HuH-7.5 (cell line): ENCODE measurements around the gene CDHR4.
"Not testable (repeated sequence)": the region's sequence is repeated elsewhere in the genome, so short reads cannot be mapped to it uniquely, and the experiment has no call there.

Experiments used
- DNase-seq: peaks from one replicate; pipeline ENCODE4 v3.0.0; 2011; ENCODE audit warnings: low spot score

CDHR4 gene

DNA sequence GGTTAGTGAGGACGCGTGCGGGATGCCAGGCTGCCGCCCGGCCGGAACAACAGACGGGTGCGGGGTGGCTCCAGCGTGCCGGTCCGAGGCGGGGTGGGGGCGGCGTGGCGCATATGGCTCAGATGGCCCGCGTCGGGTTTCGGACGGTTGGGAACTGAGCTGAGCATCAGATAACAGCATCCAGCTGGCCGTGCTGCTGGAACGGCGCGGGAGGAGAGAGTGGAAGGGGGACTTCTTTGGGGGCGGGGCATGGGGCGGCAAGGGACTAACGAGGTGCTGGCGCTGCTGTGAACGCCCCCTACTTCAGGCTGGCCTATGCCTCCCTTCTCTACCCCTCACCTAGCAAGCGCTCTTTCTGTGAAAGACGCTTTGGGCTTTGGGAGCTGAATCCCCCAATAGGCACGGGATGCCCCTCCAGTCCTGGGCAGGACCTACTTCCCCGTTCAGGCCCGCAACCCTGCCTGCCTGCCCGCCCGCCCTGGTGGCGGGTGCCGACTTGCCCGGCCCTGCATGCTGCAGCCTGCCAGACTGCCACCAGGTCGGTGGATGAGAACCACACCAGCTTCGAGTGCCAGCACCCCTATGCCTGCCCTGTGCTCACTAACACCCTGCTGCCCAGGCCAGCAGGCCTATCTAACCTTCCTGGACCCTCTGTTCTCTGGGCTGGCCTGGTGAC lies 3.9 kb upstream of the CDHR4 start:
- DNase-seq, result no peak

- DNase-seq, result peak; percentile 88
Measured at GRCh38 chr3:49802719-49803464, 3.2 kb upstream of the CDHR4 start, which contains the start of gene INKA1. INKA1 (plus strand) TSS chr3:49803261; CDS start chr3:49803393, 132 bp downstream.

- no peak for DNase-seq
Measured at GRCh38 chr3:49801160-49801559, 1.5 kb upstream of the CDHR4 start.

GRCh38 chr3:49799105-49799504 lies 568 bp downstream of the CDHR4 start:
- no peak for DNase-seq

DNA sequence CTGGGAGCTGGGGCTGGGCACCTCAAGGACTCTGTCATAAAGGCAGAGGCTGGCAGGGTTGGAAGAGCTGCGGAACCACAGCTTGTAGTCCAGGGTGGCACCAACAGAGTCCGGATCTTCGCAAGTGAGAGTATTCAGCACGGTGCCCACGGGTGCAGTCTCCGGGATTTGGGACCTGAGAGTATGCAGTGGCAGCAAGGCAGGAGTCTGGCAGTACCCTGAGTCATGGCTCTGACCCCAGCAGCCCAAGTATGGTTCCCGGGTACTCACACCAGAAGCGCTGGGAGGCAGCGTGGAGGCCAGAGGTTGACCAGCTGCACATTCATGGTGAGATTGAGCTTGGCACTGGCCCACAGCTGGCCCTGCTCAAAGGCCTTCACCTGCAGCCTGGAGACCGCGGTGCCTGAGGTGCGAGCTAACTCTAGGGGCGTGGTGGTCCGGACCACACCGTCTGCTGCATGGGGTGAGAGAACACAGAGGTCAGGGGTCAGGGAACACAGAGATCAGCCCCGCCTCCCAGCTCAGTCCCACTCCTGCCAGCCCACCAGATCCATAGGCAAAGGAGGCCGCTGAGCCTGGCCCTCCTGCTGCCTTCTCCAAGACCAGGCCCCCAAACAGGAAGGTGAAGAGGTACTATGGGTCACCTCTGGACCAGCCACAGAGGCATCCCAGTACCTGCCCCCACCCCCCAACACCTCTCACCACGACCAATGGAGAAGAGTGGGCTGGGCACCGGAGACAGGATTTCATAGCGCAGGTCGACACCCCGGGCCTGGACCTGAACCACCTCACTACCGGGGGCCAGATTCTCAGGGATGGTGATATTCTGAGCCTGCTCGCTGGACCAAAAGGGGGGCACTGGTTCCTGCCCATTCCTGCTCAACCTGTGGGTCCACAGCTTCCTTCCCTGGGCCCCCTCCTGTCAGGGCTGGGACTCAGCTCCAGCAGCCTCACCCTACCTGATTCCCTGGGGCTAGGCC lies 4.5 kb downstream of the CDHR4 start:
- no peak for DNase-seq

DNA sequence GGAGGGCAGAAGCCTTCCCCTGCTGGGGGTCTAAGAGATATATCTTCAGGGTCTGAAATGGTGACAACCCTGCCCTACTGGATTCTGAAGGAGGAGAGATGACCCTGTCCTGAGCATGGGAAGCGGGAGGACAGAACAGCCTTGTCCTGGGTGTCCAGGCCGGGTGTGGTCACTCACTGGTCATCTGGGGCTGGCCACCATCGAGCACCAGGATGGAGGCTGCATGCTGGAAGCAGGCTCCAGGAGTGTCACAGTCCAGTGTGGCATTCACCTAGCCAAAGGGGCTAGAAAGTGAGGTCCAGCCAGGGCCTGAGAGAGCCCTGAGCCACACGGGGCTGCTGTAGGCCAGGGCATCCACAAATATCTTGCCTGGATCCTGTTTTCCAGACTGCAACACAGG lies 5.2 kb downstream of the CDHR4 start:
- DNase-seq, result no peak

- no peak for DNase-seq
Measured at GRCh38 chr3:49793486-49794085, 6.1 kb downstream of the CDHR4 start.

GRCh38 chr3:49792371-49793150 lies 7.1 kb downstream of the CDHR4 start:
- DNase-seq, result no peak

DNA sequence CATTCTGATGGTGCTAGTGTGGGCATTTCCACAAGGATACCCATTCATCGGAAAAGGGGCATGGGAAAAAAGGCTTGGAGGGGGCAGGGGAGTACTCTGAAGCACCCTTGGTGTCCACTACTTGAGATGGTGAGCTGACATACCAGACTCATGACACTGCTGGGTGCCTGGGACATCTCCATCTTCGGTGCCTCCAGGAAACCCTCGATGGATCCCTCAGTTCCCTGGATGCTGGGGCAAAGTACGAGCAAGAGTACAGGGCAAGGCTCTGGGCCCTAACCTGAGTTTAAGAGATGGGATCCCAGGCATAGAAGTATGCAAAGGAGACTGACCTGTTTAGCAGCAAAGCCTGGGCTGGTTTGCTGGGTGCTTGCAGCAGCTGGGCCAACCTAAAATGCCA lies 8.1 kb downstream of the CDHR4 start:
- no peak for DNase-seq

- DNase-seq, result no peak
Measured at GRCh38 chr3:49790626-49791411, 8.9 kb downstream of the CDHR4 start.

DNA sequence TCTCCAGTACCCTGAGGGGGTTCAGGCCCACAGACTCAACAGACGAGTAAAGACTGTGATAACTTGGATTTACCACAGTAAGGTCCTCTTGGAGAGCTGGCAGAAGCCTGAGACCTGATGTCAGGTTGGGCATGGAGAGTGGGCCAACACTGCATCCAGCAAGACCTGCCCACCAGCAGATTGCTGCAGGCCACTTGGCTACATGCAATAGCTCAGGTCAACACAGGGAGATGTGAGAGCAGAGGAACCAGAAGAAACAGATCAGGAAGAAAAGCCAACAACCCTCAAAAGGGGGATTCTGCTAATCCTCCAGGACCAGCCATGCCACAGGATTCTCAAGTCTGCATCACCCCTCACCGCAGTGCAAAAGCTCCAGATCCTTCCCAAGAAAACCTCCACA lies 11.6 kb downstream of the CDHR4 start:
- no peak for DNase-seq

- DNase-seq, result no peak
Measured at GRCh38 chr3:49787536-49787935, 12.1 kb downstream of the CDHR4 start.

GRCh38 chr3:49787182-49787464 lies 12.6 kb downstream of the CDHR4 start:
- DNase-seq, result no peak

DNA sequence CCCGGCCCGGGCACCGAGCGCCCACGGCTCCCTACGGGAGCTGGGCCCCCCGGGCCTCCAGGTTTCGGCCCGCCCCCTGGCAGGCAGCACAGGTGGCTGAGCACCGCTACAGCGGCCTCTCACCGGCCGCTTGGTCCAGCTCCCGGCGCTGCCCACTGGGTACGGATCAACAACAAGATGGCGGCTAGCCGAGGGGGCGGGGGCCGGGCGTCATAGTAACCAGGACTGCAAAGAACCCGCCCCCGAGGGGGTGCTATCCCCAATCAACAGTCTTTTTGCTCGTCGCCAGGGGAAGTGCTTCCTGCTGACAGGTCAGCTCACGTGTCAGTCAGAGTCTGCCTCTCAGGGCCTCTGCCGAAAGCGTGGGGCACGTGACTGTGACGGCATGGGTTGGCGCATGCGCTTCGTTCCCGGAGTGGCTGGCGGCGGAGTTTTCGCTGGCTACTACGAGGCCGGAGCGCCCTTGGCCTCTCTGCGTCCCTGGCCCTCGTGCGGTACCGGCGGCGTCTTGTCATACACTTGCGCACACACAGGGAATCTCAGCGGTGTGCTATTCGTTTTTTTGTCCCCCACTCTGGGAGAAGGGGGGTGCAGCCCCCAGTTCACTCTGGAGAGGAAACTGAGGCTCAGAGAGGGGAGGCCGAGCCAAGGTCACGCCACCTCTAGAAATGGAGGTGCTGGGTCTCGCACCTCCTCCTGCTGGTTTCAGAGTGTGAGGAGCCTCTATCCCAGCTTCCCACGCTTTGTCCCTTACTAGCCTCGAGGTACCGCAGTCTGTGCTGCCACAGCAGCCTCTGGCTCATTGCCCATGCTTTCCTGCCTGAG lies 13.1 kb downstream of the CDHR4 start, which contains the start of gene IP6K1:
IP6K1 (minus strand) TSS at position 186 of the 825 bp plus-strand sequence. CDS start 38,502 bp downstream, outside the sequence.
- DNase-seq, result peak; percentile 99

- DNase-seq, result no peak
Measured at GRCh38 chr3:49785565-49786356, 13.9 kb downstream of the CDHR4 start.

DNA sequence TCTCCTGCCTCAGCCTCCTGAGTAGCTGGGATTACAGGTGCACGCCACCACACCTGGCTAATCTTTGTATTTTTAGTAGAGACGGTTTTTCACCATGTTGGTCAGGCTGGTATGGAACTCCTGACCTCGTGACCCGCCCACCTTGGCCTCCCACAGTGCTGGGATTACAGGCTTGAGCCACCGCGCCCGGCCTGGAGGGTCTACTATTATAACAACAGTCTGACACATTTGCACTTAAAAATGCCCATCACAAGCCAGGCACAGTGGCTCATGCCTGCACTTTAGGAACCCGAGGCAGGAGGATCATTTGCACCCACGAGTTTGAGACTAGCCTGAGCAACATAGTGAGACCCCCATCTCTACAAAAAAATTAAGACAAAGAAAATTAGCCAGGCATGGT lies 17.4 kb downstream of the CDHR4 start:
- DNase-seq, result not testable (repeated sequence)

DNA sequence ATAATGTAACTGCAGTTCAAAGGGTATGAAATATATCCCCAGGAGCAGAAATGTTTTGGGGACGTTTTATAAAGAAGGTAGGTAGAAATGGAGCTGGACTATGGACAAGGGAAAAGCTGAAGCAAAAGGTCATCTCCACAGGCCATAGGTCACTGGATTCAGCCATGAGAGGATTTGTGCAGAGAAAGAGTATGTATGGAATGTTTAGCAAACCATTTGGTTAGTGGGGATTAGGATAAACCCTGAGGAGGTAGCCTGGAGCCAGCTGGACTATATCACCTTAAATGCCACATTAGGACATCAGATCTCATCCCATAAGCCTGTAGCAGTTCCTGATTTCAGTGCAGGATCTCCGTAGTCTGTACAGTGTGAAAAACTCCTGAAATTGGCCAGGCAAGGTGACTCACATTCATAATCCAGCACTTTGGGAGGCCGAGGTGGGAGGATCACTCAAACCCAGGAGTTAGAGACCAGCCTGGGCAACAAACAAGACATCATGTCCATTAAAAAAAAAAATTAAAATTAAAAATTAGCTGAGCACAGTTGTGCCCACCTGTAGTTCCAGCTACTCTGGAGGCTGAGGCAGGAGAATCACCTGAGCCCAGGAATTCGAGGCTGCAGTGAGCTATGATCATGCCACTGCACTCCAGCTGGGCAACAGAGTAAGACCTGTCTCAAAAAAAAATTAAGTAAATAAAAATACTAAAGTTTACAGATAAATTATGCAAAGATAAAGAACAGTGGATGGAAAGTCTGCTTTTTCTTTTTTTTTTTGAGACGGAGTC lies 18.1 kb downstream of the CDHR4 start:
- no peak for DNase-seq

GRCh38 chr3:49780975-49781365 lies 18.7 kb downstream of the CDHR4 start:
- not testable (repeated sequence) for DNase-seq
